RPMI8226 (cell line): ENCODE data around the gene SALL1.

ENCODE experiments used
- DNase-seq: peaks from one replicate; pipeline ENCODE4 v3.0.0-alpha.2; 2015

The SALL1 gene

GRCh38 chr16:51139568-51139967 is 11.5 kb downstream of the SALL1 start:
- DNase-seq = no peak

GRCh38 chr16:51138178-51138577 is 12.9 kb downstream of the SALL1 start:
- no peak for DNase-seq

GRCh38 chr16:51137097-51137496 is 14.0 kb downstream of the SALL1 start:
- DNase-seq = no peak

GRCh38 chr16:51134876-51135275 is 16.2 kb downstream of the SALL1 start:
- no peak for DNase-seq

DNA sequence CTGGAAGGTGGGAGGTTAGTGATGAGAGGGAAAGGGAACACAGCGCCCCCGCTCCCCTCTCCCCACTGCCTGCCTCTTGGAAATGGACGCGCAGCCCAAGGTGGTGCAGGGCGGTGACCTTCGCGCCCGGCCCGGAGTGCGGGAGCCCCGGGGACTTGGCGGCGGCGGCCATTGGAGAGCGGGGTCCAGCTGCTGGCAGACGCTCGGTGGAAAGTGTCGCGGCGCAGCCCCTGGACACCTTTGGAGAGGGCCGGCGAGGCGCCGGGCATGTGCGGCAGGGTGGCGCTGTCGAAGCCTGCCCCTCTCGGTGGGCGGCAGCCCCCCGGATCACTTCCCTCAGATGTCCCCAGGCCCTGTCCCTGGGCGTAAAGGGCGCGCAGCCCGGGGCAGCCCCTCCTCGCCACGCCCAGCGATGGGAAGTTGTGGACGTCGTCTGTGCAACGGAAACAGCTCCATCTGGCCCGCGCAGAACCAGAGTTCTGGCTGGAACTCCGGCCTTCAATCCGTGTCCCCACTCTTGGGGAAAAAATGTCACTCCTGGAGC is 16.7 kb downstream of the SALL1 start:
- no peak for DNase-seq

DNA sequence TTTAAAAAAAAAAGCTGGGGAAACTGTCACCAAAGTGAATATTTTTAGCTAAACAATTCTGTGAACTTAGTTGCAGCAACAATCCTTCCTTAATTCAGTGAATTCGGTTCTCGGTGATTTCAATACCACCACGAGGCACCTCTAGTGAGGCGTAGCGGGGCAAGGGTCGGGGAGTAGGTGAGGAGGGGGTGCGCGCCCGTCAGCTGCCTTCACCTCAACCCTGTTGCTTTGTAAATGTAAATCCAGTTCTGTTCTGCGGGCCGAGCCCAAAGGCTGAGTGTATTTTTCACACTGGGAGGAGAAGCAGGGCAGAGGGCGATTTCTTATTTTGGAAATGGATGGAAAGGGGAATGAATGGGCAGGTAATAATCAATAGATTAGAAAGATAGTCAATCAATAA is 17.4 kb downstream of the SALL1 start:
- no peak for DNase-seq

DNA sequence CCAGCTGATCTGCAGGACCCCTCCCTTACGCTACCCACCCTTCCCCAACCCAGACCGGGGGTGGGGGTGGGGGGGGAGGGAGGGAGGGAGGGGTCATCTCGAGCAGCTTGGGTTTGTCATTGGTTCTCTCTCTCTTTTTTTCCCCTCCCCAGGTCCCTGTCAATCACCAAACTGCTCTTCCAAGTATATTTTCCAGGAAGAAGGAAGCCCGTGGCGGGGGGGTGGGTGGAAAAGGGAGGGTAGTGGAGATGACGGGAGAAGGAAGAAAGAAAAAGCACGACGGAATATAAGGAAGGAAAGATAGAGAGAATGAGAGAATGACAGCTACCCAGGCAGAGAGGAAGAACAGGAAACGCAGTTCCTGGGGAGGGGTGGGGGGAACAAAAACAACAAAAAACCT is 17.9 kb downstream of the SALL1 start:
- no peak for DNase-seq

- DNase-seq = no peak
These were observed 18.5 kb downstream of the SALL1 start for GRCh38 chr16:51132490-51133115.

- DNase-seq = no peak
These were observed 19.5 kb downstream of the SALL1 start for GRCh38 chr16:51131619-51132018.

DNA sequence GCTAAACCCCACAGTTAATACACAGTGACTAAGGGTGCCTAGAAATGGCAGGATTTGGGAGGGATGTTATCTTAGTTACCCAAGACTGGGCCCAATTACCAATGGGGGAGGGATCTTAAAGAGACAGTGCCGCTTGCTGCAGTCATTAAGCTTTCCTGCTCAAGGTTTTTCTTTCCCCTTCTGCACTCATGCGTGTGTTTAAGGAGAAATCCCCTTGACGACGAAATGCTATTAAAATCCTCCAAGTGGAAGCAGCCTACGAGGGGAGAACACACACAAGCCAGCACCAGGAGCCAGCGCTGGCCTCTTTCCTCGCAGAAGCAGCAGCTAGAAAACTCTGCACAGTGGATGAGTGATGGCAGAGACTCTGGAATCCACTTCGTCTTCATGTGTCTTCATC is 22.0 kb downstream of the SALL1 start:
- DNase-seq = no peak

DNA sequence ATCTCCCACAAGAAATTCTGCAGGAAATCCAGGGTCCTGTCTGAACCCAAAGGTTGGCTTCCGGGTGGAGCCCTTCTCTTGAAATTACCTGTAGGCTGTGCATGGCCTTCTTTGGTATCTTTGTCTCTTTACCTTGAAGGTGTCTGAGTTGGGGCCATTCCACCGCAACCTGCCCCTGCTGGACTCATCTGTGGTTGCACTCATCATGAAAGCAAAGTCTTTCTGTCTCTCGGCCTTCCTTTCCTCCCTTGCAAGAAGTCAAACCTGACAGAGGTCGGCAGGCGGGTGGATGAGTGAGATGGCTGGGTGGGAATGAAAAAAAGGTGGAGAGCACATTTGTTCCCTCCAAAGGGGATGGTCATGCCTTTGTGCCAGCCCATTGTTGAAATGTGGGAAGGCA is 25.1 kb downstream of the SALL1 start:
- peak; percentile 19 for DNase-seq

DNA sequence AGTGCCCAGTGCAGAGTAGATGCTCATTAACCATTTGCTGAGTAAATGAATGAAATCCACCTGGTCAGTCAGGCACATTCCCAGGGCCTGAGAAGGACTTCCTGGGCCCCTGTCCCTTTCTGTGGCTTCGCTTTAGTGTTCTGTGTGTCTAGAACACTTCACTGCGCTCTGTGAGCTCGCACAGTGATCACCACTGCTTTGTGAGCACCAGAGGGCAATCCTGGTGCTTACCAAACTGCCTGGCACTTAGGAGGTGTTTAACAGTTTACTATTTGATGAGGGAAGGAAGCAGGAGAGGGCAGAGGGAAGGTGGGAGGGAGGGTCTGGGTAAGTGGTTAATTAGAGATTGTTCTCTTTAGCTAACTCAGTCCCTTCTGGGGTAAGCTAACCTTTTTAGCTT is 26.2 kb downstream of the SALL1 start:
- no peak for DNase-seq

DNA sequence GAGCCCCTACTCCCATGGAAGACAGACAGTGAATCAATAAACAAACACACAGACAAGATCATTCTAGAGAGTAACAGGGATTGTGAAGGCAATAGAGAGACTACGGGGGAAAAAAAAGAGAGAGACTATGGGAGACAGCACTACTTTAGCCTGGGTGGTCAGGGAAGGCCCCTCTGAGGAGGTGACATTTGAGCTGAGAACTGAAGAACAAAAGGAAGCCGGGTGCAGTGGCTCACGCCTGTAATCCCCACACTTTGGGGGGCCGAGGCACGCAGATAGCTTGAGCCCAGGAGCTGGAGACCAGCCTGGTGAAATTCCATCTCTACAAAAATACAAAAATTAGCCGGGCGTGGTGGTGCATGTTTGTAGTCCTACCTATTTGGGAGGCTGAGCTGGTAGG is 29.2 kb downstream of the SALL1 start:
- DNase-seq = no peak

- no peak for DNase-seq
These were observed 30.2 kb downstream of the SALL1 start for GRCh38 chr16:51120730-51121347.

DNA sequence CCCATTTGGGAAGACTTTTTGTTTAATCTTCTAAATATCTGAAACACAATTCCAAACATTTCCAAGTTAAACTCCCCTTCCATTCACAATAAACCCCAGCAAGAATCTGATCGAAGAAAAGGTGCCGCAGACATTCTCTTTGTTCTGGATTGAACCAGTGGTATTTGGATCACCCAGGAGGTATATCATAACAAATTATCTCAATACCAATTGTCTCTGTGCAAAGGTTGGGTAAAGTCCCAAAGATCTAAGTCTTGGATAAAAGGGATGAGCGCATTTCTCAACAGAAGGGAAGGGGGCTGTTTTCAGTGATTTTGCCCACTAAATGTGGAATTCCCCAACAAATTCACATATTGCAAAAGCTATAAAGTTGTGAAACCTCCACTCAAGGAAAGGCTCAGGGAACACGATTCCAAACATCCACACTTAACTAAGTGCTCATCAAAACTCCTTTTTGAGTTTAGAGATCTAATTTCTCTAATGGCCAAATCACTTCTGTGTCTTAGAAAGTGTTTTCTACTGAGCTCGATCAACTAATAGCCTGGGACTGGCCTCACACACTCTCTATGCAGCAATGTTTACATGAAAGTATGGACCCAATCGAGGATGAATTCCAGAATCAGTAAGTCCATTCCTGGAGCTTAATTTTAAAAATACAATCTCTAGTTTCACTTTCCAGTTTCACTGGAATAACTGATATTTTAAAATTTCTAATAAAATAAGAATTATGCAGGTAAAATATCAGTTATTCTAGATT is 30.9 kb downstream of the SALL1 start:
- DNase-seq = no peak

GRCh38 chr16:51119556-51119955 is 31.5 kb downstream of the SALL1 start:
- no peak for DNase-seq

DNA sequence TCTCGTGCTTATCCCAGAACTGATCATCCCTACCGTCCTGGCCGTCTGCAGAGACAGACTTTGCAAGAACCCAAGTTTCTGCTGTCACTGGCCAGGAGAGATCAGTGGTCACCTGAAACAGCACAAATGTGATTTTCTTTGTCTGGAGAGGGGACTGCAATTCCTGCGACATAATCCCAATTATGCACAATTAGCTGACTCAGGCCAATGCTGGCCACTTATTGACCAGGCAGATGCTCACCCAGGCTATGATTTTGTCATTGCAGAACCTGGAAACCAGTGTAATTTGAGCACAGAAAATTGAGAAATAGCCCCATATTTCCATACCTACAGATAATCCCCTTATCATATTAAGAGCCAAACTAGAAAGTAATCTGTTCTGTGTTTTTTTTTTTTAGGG is 34.7 kb downstream of the SALL1 start:
- no peak for DNase-seq

DNA sequence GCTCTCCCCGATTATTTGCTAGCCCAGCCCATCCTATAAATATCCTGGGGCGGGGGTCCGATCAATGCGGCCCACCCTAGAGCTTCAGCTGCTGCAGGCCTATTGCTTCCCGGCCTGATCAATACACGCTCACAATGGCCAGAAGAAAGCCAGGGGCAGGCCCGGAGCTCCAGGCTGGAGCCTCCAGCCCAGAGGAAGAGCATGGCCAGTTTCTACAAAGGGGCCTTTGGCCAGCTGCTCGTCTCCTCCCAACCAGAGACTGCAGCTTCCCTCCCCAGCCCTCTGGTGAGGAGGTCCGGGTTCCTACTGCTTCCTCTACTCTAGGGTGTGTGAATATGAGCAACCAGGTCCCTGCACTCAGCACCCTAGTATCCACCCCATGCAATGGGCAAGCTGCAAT is 36.7 kb downstream of the SALL1 start:
- DNase-seq = no peak

- DNase-seq = peak; percentile 20
These were observed 37.6 kb downstream of the SALL1 start for GRCh38 chr16:51113236-51114125.

DNA sequence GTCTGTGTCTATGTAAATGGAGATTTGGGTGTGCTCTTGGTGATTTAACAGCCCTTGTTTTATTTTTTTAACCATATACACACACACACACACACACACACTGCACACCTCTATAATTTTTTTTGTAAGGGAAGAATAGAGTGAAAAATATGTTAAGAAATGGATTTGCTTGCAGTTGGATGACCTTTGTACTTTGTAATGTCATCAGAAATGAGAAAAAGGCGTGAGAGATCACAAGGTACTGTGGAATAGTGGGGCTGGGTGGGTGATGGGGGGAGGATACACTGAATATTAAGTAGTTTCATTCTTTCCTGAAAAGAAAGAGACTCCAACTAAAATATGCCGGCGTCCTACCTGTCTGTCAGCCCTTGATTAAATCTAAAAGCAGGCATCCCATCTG is 38.7 kb downstream of the SALL1 start:
- no peak for DNase-seq

- DNase-seq = no peak
These were observed 39.3 kb downstream of the SALL1 start for GRCh38 chr16:51111759-51112158.

DNA sequence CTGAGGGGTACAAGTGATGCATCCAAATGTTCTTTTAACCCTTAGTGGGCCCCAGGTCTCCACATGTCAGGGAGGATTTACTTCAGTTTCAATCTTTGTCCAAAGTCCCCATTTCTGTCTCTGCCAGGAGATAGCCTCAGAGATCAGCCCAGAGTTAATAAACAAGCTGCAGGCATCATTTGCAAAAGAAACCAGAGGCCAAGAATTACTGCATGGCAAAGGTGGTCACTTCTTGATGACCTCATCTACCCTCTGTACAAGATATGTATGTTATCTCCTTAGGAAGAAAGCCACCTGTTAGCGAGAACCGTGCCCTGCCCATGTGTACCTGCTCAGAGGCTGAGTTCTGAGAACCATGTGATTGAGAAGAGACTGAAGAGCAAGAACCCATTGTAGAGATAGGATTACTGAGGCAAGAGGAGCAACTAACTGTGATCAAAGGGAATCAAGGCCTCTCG is 40.3 kb downstream of the SALL1 start:
- DNase-seq = no peak

DNA sequence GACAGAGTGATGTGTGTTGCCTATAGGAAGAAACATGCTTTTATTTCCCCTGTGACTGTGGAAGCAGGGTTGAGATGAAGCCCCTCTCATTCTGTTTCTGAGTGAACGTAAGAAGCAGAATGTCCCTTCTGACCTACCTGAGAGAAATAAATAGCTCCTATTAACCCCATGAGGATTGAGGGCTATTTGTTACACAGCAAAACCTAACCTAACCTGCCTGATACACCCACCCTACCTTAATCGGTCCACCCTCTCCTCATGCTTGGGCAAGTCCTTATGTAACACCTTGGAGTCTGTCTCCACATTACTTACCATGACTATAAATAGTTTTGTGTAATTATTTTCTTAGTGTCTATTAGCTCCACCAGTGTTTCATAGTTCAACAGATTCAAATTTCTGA is 41.9 kb downstream of the SALL1 start:
- no peak for DNase-seq
